Cardiac muscle cell (in vitro differentiated cells and primary cell): Measurements from ENCODE around the gene ABCD1. TPM values are rescaled to one million over a fixed set of nuclear protein-coding genes. Genes with fewer than 3 reads are reported as not detected.
"Not testable (repeated sequence)": the region's sequence is repeated elsewhere in the genome, so short reads cannot be mapped to it uniquely, and the experiment has no call there.

Experiments
- DNase-seq, 2 donors: peaks; one replicate each; pipeline versions ENCODE4 v3.0.0 to v3.0.0-alpha.2; 2010 to 2017; ENCODE audit warnings: low read depth in 1 of 2, low spot score in 1 of 2
- H3K27ac ChIP-seq: fragments of 200-600 bp; sonication (generic); 2 replicates; pipeline ENCODE4 v1.5.1; 2016
- H3K27me3 ChIP-seq: fragments of 200-600 bp; sonication (generic); 2 replicates; pipeline ENCODE4 v1.6.0; 2016; ENCODE audit warnings: control low read depth
- H3K36me3 ChIP-seq: fragments of 200-600 bp; sonication (generic); 2 replicates; pipeline ENCODE4 v1.5.1; 2016; ENCODE audit warnings: control low read depth
- H3K4me1 ChIP-seq: fragments of 200-600 bp; sonication (generic); 2 replicates; pipeline ENCODE4 v1.8.1; 2017; ENCODE audit warnings: low read depth, mild to moderate bottlenecking, mixed run types
- H3K4me3 ChIP-seq: fragments of 200-600 bp; sonication (generic); 2 replicates; pipeline ENCODE4 v1.5.1; 2016; ENCODE audit warnings: mild to moderate bottlenecking
- H3K9me3 ChIP-seq: fragments of 200-600 bp; sonication (generic); 2 replicates; pipeline ENCODE4 v1.5.1; 2017; ENCODE audit warnings: low read depth, mild to moderate bottlenecking, control low read depth
- CTCF ChIP-seq: IDR thresholded peaks from 2 replicates; pipeline ENCODE4 v1.5.1; 2012; ENCODE audit warnings: low read depth, mild to moderate bottlenecking, low read length
- polyA plus RNA-seq: library from polyadenylated mRNA; unstranded; fragments of >200 nt; fragmentation: Nextera tagmentation; extraction: Ambion mirVana; gene quantifications from 2 replicates; pipeline ENCODE4 v1.2.1, GENCODE V29; 2016
- total RNA-seq: library from RNA; depleted of rRNA; stranded (reverse); fragments of >200 nt; gene quantifications from 2 replicates; pipeline ENCODE4 v1.2.3, GENCODE V29; 2016

The ABCD1 gene
- total and polyA plus RNA-seq, 2 experiments from 2014 or later: 14.6 to 28.7 TPM

GRCh38 chrX:153702336-153703035 lies 22.2 kb upstream of the ABCD1 start:
- H3K4me3 ChIP-seq: no peak overlapping the region
- no peak overlapping the region for H3K27ac ChIP-seq
- DNase-seq: no peak
- no peaks in the 10 kb centered on the region for H3K27me3 ChIP-seq
- TF ChIP-seq CTCF: no peak
- H3K4me1 ChIP-seq: peaks cover 8% of the 10 kb centered on the region
- H3K9me3 ChIP-seq: no peaks in the 10 kb centered on the region
- peaks cover 4% of the 10 kb centered on the region for H3K36me3 ChIP-seq

GRCh38 chrX:153703036-153703370 lies 21.7 kb upstream of the ABCD1 start:
- Histone ChIP-seq H3K27ac (no peak overlapping the region), H3K4me3 (no peak overlapping the region), H3K4me1 (peaks cover 8% of the 10 kb centered on the region), H3K9me3 (no peaks in the 10 kb centered on the region), H3K27me3 (no peaks in the 10 kb centered on the region), H3K36me3 (peaks cover 4% of the 10 kb centered on the region)
- peak in 1 of 2 donors; percentile 80 for DNase-seq
- TF ChIP-seq CTCF: no peak

GRCh38 chrX:153704021-153704526 lies 20.6 kb upstream of the ABCD1 start:
- Histone ChIP-seq H3K4me1 (peaks cover 8% of the 10 kb centered on the region), H3K27ac (peak overlapping the region; percentile 81), H3K27me3 (no peaks in the 10 kb centered on the region), H3K36me3 (peaks cover 4% of the 10 kb centered on the region), H3K9me3 (no peaks in the 10 kb centered on the region), H3K4me3 (no peak overlapping the region)
- TF ChIP-seq CTCF: no peak
- DNase-seq: no peak

GRCh38 chrX:153704631-153705402 lies 19.8 kb upstream of the ABCD1 start:
- H3K4me1 ChIP-seq, H3K27me3 ChIP-seq, H3K36me3 ChIP-seq, H3K9me3 ChIP-seq, DNase-seq, H3K4me3 ChIP-seq: not testable (repeated sequence)
- H3K27ac ChIP-seq: peak overlapping the region; percentile 81

- DNase-seq: peak in 1 of 2 donors; percentile 26
- H3K4me3 ChIP-seq, H3K4me1 ChIP-seq: not testable (repeated sequence)
Observed at GRCh38 chrX:153705403-153706060, 19.1 kb upstream of the ABCD1 start.

GRCh38 chrX:153706799-153707198 lies 17.9 kb upstream of the ABCD1 start:
- TF ChIP-seq CTCF: no peak
- Histone ChIP-seq H3K4me3 (no peak overlapping the region), H3K27me3 (no peaks in the 10 kb centered on the region), H3K36me3 (peaks cover under 1% of the 10 kb centered on the region), H3K27ac (no peak overlapping the region), H3K4me1 (peaks cover 8% of the 10 kb centered on the region), H3K9me3 (no peaks in the 10 kb centered on the region)
- no peak for DNase-seq

More at GRCh38 chrX:153705403-153706060, 19.1 kb upstream of the ABCD1 start:
- not testable (repeated sequence) for H3K27me3 ChIP-seq, H3K9me3 ChIP-seq, H3K36me3 ChIP-seq
- H3K27ac ChIP-seq: peak overlapping the region; percentile 81
